GM12875 (cell line): ENCODE data around the gene FADS2.

Source experiments
- H3K4me3 ChIP-seq: one replicate; pipeline ENCODE4 v1.5.1; 2011; ENCODE audit warnings: low read depth, low read length, control low read depth
- TF ChIP-seq, protein P1 (sequence below): IDR thresholded peaks from 2 replicates; pipeline ENCODE4 v1.5.1; 2011; ENCODE audit warnings: low read depth, mild to moderate bottlenecking, control low read depth, inconsistent platforms, low read length, moderate library complexity, borderline replicate concordance; ENCODE audit not compliant: insufficient read depth

FADS2 gene

DNA sequence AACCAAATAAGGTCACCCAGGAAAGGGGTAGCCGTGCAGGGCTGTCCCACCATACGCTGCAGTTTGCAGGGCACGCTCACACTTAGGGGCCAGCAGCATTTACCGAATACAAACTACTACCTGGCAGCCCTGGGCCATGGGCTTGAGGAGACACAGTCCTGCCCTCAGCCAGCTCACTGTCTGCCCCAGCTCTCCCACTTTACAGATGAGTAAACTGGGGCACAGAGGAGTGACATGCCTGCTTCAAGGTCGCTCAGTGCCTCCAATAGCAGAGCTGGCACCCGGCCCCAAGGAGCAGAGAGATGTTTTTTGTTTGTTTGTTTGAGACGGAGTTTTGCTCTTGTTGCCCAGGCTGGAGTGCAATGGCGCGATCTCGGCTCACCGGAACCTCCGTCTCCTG lies 60.5 kb downstream of the FADS2 start:
- no peak overlapping the region for H3K4me3 ChIP-seq

DNA sequence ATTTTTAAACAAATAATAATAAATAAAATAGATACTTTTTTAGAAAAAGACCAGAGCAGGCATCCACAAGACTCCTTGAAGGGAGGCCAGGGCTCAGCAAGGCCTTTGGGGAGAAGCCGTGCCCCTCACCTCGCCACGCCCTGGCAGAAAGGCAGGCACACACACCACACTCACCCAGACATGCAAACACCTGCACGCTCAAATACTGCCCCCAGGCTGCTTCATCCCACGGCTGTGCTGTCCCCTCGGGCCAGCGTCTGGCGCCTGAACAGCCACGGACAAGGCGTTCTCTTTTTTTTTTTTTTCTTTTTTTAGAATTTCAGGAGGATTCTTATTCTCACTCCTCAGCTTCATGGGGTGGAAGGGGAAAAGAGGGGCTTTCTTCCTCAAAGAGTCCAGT lies 61.7 kb downstream of the FADS2 start:
- TF ChIP-seq, protein P1, sequence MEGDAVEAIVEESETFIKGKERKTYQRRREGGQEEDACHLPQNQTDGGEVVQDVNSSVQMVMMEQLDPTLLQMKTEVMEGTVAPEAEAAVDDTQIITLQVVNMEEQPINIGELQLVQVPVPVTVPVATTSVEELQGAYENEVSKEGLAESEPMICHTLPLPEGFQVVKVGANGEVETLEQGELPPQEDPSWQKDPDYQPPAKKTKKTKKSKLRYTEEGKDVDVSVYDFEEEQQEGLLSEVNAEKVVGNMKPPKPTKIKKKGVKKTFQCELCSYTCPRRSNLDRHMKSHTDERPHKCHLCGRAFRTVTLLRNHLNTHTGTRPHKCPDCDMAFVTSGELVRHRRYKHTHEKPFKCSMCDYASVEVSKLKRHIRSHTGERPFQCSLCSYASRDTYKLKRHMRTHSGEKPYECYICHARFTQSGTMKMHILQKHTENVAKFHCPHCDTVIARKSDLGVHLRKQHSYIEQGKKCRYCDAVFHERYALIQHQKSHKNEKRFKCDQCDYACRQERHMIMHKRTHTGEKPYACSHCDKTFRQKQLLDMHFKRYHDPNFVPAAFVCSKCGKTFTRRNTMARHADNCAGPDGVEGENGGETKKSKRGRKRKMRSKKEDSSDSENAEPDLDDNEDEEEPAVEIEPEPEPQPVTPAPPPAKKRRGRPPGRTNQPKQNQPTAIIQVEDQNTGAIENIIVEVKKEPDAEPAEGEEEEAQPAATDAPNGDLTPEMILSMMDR: no peak
- no peak overlapping the region for H3K4me3 ChIP-seq

More for the DNA sequence above, 60.5 kb downstream of the FADS2 start:
- TF ChIP-seq, protein P1: no peak

DNA sequence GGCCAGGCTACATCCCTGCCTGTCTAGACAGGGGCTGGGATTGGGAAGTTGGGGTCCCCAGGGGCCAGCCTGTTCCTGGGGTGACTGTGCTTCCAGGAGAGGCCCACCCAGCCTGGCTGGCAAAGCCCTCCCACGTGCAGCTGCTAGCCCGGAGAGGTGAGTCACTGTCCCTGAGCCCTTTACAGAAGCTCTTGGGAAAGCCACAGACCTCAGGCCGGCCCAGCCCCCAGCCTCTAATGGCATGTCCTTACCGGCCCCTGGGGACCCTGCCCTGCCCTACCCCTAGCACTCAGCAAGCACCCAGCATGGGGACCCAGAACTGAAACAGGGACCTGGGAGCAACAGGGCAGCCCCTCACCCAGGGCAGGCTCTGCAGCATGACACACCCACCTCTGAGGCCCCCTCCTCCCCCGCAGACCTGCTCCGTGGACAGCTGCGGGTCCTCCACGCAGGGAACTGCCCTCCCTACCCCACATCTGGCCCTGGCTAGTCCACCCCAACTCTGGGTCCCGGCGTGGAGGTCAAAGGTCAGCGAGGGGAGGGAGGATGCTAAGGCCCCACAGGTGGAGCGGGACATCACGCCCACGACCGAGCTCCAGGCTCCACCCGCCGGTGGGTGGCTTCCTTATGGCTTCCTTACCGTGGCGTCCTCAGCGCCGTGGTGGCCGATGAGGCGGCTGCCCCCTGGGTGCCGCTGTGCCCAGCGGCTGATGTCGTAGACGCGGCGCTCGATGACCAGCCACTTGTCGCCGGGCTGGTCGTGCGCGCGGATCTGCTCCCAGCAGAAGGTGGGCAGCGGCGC lies 62.6 kb downstream of the FADS2 start:
- TF ChIP-seq, protein P1: 0 out of 2 replicates have a peak, but pooled peaks have one; percentile 1
- H3K4me3 ChIP-seq: peak overlapping the region; percentile 70

DNA sequence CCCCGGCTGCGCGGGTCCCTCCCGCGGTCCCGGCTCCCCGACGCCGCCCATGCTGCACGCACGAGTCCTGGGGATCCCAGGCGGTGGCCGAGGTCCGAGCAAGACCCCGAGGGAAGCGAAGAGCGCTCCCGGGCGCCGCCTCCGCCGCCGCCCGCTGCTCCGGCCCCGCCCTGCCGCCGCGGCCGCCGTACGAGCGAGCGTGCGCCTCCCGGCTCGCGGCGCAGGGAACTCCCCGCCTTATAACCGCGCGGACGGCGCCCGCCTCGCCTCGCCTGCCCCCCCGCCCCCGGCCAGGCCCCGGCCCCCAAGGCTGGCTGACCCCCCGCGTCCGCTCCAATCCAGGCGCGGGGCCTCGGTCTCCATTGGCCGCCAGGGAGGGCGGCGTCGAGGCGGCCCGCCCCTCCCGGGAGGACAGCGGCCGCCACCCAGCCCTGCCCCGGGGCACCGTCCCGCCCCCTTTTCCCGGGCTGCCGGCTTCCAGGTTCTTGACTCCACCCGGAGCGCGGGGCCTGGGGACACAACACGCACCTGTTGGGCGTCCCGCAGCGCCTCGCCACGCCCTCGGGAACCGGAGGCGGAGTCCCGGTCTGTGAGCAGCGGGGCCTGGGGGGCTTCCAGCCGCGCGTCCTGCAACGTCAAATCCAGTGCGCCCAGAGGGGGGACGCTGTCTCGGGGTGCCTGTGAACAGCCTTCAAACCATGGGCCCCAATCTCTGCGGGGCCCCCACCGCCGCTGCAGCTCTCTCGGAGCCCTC lies 63.4 kb downstream of the FADS2 start, which contains the start of gene FADS3:
Gene FADS3, minus strand, starts transcription at position 215 of the 754 bp plus-strand sequence. Its CDS starts 164 bp downstream, at position 51.
- peak within 1 kb of the TSS; percentile 70 for H3K4me3 ChIP-seq
- TF ChIP-seq, protein P1: no peak; the same call in 1 of the 2 replicates

DNA sequence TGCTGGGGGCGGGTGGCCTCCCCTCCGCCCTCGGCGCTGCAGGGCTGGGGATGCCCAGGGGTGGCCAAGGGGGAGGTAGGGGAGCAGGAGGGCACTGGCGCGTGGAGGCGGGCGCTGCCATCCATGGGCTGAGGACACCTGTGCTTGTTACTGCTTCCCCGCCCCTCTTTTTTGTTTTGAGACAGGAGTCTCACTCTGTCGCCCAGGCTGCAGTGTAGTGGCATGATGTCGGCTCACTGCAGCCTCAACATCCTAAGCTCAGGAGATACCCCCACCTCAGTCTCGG lies 63.9 kb downstream of the FADS2 start:
- H3K4me3 ChIP-seq: peak overlapping the region; percentile 70

DNA sequence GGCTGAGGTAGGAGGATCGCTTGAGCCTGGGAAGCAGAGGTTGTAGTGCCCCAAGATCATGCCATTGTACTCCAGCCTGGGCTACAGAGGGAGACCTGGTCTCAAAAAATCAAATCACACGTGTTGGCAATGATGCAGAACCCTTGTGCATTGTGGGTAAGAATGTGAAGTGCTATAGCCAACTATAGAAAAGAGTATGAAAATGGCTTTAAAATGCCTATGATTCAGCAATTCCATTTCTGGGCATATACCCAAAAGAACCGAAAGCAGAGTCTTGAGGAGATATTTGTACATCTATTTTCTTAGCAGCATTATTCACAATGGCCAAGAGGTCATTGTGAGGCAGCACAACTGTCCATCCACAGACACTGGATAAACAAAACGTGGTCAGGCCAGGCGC lies 65.9 kb downstream of the FADS2 start:
- TF ChIP-seq, protein P1: no peak
- no peak overlapping the region for H3K4me3 ChIP-seq

More for the DNA sequence above, 63.9 kb downstream of the FADS2 start:
- TF ChIP-seq, protein P1: peak; percentile 41; the same call in 1 of the 2 replicates

DNA sequence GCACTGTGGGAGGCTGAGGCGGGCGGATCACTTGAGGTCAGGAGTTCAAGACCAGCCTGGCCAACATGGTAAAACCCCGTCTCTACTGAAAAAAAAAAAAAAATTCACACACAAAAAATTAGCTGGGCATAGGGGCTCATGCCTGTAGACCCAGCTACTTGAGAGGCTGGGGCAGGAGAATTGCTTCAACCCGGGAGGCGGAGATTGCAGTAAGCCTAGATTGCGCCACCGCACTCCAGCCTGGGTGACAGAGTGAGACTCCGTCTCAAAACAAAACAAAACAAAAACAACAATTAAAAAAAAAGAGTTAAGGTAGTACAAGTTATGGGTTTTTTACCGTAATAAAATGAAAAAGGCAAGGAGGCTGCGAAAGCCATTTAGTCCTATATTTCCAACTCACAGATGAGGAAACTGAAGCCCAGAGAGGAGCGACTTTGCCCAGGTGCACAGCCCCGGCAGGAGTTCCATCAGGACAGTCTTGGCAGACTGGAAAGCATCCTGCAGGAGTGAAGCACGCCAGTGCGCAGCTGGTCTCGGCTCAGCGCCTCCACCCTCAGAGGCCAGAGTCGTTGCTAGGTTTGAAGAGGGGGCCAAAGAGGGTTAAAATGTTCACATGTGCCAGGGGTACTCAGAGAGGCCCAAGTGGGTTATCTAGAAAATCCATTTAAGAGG lies 67.1 kb downstream of the FADS2 start:
- H3K4me3 ChIP-seq: no peak overlapping the region
- TF ChIP-seq, protein P1: no peak
